ENCODE data around the gene ZNF662.

ZNF662 gene

GRCh38 chr3:42886294-42886822, 19.6 kb upstream of the ZNF662 start:
- no peak for DNase-seq

- DNase-seq, result no peak
Measured at GRCh38 chr3:42887084-42887483, 18.9 kb upstream of the ZNF662 start.

DNA sequence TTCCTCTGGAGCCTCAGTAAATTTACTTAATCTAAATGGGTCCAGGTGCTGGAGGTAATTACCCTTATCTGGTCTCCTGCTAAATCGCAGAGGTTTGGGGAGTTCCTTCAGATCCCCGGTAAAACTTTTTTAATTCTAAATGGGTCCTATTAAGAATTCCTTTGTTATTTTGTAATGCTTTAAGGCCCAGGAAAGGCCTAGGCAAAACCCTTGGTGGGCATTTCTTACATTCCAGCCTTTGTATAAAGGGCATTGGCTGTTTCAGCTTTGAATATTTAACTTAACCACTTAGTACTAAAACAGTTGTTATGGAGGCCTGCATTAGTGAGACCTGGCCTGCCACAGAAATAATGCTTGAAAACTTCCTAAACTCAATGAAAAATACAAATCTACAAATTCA, 14.9 kb upstream of the ZNF662 start:
- no peak for DNase-seq

GRCh38 chr3:42892169-42892568, 13.8 kb upstream of the ZNF662 start:
- no peak for DNase-seq

DNA sequence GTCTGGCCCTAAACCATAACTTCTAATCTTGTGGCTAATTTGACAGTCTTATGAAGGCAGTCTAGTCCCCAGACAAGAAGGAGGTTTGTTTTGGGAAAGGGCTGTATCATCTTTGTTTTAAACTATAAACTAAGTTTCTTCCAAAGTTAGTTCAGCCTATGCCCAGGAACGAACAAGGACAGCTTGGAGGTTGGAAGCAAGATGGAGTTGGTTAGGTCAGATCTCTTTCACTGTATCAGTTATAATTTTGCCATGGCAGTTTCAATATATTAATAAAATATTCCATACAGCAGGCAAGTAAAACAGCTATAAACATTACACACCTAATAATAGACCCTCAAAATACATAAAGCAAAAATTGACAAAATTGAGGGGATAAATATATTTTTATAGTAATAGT, 13.1 kb upstream of the ZNF662 start:
- no peak for DNase-seq

DNA sequence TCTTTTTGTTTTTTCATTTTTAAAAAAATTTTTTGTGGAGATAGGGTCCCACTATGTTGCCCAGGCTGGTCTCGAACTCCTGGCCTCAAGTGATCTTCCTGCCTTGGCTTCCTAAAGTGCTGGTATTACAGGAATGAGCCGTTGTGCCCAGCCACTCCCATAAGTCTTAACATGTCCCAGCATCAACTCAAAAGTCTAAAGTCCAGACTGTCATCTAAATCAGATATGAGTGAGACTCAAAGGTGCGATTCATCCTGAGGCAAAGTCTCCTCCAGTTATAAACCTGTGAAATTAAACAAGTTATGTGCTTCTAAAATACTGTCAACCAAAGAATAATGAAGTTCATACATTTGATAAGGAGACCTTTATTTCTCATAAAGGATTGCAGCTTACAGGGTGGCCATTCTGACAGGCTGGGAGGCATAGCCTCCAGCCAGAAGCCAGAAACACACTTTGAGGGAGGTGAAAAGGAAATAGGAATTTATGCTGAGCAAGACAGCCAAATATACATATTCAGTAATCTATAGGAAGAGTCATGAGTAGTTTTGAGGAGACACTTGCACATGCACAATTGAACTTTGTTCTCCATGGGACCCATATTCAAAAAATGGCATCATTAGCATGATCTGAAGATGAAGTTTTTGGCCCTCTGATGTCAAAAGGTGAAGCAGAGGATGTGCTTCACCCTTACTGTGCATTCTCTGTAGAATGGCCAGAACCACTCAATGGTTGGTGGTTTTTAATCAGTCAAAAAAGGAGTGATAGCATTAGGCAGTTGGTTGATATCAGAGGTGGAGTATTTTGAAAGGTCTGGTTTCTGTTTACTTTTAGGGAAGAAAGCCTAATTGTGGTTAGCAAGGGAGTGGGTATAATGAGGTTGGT, 11.0 kb upstream of the ZNF662 start:
- no peak for DNase-seq

DNA sequence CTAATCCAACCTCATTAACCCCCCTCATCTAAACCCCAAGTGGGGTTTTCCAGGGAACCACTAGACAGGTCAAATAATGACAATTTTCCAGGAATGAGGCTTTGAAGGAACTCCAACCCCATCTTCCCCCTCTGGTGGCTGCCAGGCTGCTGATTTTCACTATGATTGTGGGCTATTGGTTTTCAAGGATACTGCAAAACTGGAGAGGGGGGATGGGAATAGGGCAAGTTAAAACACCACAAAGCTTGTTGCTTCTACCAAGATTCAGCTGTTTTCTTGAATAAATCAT, 10.4 kb upstream of the ZNF662 start:
- no peak for DNase-seq

DNA sequence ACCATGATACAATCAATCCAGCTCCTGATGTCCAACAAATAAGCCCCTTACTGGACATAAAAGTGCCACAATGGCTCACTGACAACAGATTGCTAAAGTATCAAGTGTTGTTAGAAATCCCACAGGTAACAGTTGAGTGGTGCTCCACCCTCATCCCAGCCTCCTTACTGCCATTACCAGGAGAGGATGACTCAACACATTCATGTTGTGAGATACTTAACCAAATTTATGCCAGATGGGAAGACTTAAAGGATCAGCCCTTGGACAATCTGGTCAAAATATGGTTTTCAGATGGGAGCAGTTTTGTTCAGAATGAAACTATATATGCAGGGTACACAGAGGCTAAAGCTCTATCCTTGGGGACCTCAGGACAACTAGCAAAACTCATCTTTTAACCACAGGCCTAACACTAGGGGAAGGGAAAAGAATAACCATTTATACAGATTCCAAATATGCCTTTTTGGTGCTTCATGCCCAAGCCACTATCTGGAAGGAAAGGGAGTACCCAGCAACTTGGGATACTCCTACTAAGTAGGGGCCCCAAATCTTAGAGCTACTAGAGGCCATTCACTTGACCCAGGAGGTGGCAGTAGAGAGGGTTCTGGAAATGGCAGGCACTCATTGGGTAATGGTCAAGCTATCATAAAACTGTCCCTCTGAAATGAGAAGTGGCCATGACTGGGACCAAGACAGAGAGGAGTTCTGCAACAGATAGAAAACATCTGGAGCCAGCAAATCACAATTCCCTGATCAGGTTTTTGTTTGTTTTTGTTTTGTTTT, 6.9 kb upstream of the ZNF662 start:
- DNase-seq, result no peak

DNA sequence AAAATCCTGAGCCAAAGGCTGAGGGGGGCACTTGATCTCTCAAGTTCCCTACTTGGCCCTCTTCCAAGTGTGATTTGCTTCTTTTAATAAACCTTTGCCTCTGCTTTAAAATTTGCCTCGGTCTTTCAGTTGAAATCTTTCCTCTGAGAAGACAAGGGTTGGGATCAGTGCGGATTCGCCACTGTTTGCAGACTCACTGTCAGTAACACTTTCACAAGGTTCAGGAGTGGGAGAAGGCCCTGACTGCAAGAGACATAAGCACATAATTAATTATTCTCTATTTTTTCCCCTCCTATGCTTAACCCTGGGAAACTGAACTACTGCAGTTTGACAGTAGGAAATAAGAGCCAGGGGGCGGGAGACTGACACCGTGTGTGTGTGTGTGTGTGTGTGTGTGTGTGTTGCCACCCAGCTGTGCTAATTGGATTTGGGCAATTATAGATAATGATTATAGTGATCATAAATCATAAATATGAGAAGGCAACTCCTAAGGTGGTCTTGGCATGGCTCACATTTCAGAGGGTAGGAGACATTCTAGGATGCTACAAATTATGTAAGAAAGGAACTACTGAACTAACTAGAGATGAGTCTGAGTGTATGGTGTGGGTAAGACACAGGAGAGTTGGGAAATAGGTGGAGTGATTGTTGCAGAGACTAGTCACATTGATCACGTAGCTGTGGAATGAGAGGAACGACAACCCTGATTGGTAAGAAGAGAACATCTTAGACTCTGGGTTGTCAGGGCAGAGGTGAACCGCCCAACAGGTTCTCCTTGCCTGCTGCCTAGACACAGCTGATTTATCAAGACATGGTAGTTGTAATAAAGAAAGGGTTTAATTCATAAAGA, 5.5 kb upstream of the ZNF662 start:
- no peak for DNase-seq

DNA sequence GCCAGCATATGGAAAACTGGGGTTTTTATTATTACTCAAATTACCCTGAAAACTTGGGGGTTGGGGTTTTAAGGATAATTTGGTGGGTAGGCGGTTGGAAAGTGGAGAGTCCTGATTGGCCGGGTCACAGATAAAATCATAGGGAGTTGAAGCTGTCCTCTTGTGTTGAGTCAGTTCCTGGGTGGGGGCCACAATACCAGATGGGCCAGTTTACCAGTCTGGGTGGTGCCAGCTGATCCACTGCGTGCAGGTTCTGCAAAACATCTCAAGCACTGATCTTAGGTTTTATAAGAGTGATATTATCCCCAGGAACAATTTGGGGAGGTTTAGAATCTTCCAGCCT, 4.9 kb upstream of the ZNF662 start:
- DNase-seq, result no peak

DNA sequence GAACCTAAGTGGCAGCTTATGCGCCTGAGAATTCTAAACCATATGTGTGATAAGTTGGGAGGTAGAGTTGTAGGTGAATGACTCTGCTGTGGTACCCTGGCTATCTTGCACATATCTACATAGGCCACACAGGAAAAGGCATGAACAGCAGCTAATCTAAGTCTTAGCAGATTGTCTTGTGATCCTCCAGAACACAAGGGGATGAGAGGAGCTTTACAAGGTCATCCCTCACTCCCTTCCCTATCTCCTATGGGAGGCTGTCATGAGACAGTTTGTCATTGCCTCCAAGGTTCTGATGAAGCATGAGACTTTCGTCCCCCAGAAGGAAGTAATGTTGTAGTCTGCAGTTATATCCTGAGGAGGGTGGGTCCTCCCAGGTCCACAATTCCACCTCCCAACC, 3.7 kb upstream of the ZNF662 start:
- no peak for DNase-seq

GRCh38 chr3:42904076-42904475, 1.9 kb upstream of the ZNF662 start:
- no peak for DNase-seq

GRCh38 chr3:42905740-42906069, 237 bp upstream of the ZNF662 start:
- no peak for DNase-seq

DNA sequence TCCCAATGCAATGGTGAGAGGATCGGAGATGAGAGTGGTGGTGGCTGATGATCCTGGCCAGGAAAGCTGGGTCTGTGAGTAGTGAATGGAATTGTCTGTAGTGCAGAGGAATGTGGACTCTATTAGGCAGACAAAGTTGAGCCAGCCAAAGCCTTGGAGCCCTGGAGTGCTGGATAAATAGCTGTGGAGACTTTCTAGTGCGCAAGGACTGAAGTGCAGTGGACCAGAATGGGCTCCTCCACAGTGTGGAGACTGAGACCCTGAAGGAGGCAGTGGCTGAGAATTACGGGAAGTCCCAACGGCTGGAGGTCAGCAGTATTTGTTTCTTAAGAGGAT, 874 bp downstream of the ZNF662 start:
- DNase-seq, result peak in 3 of 56 donors; percentile 3 to 15 (median 13)

DNA sequence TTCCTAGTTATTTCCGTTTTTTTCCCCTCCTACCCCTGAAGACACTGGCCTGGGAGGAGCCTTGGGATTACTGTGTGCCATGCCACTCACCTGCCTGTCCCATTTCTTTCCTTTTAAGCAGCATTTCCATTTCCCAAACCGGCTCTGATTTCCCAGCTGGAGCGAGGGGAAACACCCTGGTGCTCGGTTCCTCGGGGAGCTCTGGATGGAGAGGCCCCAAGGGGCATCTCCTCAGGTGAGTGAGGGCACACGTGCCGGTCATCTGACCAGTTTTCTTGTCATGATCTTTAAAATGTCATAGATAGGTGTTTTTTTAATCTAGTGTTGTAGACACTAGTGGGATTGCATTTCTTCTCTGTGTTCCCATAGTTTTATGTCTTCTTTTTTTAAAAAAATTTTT, 2.7 kb downstream of the ZNF662 start:
- no peak for DNase-seq

- no peak for DNase-seq
Measured at GRCh38 chr3:42911551-42911950, 5.6 kb downstream of the ZNF662 start.

- DNase-seq, result no peak
Measured at GRCh38 chr3:42914771-42915515, 9.0 kb downstream of the ZNF662 start.

DNA sequence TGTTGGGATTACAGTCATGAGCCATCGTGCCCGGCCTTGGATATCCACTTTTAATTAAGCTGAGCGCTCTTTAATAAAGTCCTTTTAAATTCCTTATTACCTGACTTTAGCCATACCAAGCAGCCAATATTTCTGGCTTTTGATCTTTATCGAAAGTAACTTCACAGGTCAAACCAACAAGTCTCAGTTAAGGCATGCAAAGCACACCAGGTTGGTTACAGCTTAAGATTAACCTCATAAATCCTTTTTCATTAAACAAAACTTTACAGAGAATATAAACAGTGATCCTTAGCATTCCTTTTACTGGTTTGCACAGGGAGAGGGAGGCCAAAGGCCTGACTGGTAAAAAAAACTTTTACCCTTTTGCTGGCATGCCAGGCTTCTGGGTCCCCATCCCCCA, 17.7 kb downstream of the ZNF662 start:
- no peak for DNase-seq

GRCh38 chr3:42926310-42926709, 20.4 kb downstream of the ZNF662 start:
- DNase-seq, result no peak

DNA sequence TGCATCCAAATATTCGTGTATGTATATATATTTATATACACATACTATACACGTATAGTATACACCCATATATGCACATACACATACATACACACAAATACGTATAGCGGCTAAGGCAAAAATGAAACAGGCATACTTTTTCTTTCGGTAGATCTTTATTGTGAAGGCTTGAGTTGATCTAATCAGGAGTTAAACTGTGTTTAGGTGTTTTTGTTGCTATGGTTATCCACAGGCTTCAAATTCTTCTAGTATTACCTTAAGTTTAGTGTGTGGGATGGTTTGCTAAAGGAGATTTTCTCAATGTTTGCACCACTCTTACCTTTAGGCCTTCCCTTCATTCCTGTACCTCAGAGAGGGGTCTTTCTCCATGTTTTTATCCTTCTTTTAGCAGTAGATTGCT, 28.2 kb downstream of the ZNF662 start:
- no peak for DNase-seq

- no peak for DNase-seq
Measured at GRCh38 chr3:42934910-42935309, 29.0 kb downstream of the ZNF662 start.

- no peak for DNase-seq
Measured at GRCh38 chr3:42935472-42935871, 29.5 kb downstream of the ZNF662 start.
